DND-41 (cell line): ENCODE data around the gene SPANXD.

Experiments used
- ATAC-seq: fragments of 200-7000 bp; cut with Tn5 transposase; 3 replicates; pipeline ENCODE4 v1.9.1; 2021; ENCODE audit warnings: low read depth; ENCODE audit not compliant: insufficient read depth
- DNase-seq: peaks from one replicate; pipeline ENCODE4 v3.0.0-alpha.2; 2020
- H2AFZ ChIP-seq: 2 replicates; pipeline ENCODE4 v1.6.0; 2012; ENCODE audit warnings: low read depth, low read length
- H3K27ac ChIP-seq: 2 replicates; pipeline ENCODE4 v1.5.1; 2012; ENCODE audit warnings: low read length, inconsistent platforms
- H3K27me3 ChIP-seq: fragments of 200-600 bp; sonication (generic); 2 replicates; pipeline ENCODE4 v1.6.0; 2012; ENCODE audit warnings: low read length, mild to moderate bottlenecking, inconsistent platforms; ENCODE audit not compliant: insufficient read depth, poor library complexity
- H3K36me3 ChIP-seq: 2 replicates; pipeline ENCODE4 v1.5.1; 2012; ENCODE audit warnings: low read length, inconsistent platforms; ENCODE audit not compliant: insufficient read depth
- H3K4me1 ChIP-seq: 2 replicates; pipeline ENCODE4 v1.5.1; 2012; ENCODE audit warnings: mild to moderate bottlenecking, low read length; ENCODE audit not compliant: insufficient read depth
- H3K4me2 ChIP-seq: 2 replicates; pipeline ENCODE4 v1.6.0; 2012; ENCODE audit warnings: mild to moderate bottlenecking, moderate library complexity, low read length, inconsistent platforms; ENCODE audit not compliant: insufficient read depth
- H3K4me3 ChIP-seq, 2 experiments: fragments of 200-600 bp in 1 of 2; shearing (Covaris generic) in 1 of 2; 2 replicates each; pipeline ENCODE4 v1.5.1; 2012 to 2016; ENCODE audit warnings: inconsistent platforms in 2 of 2, low read length in 2 of 2, mild to moderate bottlenecking in 2 of 2, low read depth in 1 of 2, moderate library complexity in 1 of 2
- H3K79me2 ChIP-seq: 2 replicates; pipeline ENCODE4 v1.6.0; 2012; ENCODE audit warnings: low read length, inconsistent platforms; ENCODE audit not compliant: insufficient read depth
- H3K9ac ChIP-seq: 2 replicates; pipeline ENCODE4 v1.6.0; 2012; ENCODE audit warnings: low read depth, mild to moderate bottlenecking, inconsistent platforms, low read length, moderate library complexity
- H3K9me3 ChIP-seq: 2 replicates; pipeline ENCODE4 v1.5.1; 2012; ENCODE audit warnings: low read length, moderate library complexity, mild to moderate bottlenecking, inconsistent platforms; ENCODE audit not compliant: insufficient read depth, severe bottlenecking
- H4K20me1 ChIP-seq: 2 replicates; pipeline ENCODE4 v1.6.0; 2012; ENCODE audit warnings: low read length; ENCODE audit not compliant: insufficient read depth
- EZH2 ChIP-seq: IDR thresholded peaks from 3 replicates; pipeline ENCODE4 v1.6.1; 2012; ENCODE audit warnings: borderline replicate concordance, low read depth, mild to moderate bottlenecking, moderate library complexity, low read length, inconsistent platforms; ENCODE audit not compliant: severe bottlenecking
- TF ChIP-seq, protein P1 (sequence below): IDR thresholded peaks from 2 replicates; pipeline ENCODE4 v1.5.1; 2012; ENCODE audit warnings: borderline replicate concordance, low read length, moderate library complexity, mild to moderate bottlenecking; ENCODE audit not compliant: poor library complexity, severe bottlenecking; ENCODE audit errors: extremely low read depth

SPANXD gene

DNA sequence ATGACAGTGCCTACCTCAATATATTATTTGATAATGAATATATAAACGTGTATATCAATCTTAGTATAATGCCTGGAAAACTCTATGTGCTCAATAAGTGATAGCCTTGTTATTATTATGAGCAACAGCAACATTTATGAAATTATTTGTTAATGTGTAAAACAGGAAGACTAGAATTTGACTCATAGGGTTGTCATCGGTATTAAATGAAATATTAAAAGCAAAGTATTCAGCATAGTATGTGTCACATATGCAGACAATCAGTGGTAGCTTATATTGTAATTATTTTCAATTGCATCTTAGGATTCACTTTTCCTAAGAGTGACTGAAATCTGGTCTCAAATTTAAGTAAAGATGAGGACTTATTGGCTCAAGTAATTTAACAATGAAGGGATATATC is 24.6 kb downstream of the SPANXD start:
- Histone ChIP-seq H3K4me1 (no peaks in the 10 kb centered on the region), H3K4me3 (no peak overlapping the region), H3K79me2 (no peaks in the 10 kb centered on the region), H3K9me3 (no peaks in the 10 kb centered on the region), H2AFZ (no peak overlapping the region), H4K20me1 (no peaks in the 10 kb centered on the region), H3K9ac (no peak overlapping the region), H3K27me3 (no peaks in the 10 kb centered on the region), H3K36me3 (no peaks in the 10 kb centered on the region), H3K4me2 (no peak overlapping the region), H3K27ac (no peak overlapping the region)
- TF ChIP-seq EZH2, result no peak
- TF ChIP-seq, protein P1, sequence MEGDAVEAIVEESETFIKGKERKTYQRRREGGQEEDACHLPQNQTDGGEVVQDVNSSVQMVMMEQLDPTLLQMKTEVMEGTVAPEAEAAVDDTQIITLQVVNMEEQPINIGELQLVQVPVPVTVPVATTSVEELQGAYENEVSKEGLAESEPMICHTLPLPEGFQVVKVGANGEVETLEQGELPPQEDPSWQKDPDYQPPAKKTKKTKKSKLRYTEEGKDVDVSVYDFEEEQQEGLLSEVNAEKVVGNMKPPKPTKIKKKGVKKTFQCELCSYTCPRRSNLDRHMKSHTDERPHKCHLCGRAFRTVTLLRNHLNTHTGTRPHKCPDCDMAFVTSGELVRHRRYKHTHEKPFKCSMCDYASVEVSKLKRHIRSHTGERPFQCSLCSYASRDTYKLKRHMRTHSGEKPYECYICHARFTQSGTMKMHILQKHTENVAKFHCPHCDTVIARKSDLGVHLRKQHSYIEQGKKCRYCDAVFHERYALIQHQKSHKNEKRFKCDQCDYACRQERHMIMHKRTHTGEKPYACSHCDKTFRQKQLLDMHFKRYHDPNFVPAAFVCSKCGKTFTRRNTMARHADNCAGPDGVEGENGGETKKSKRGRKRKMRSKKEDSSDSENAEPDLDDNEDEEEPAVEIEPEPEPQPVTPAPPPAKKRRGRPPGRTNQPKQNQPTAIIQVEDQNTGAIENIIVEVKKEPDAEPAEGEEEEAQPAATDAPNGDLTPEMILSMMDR, result no peak
- DNase-seq (no peak), ATAC-seq (no peak)

DNA sequence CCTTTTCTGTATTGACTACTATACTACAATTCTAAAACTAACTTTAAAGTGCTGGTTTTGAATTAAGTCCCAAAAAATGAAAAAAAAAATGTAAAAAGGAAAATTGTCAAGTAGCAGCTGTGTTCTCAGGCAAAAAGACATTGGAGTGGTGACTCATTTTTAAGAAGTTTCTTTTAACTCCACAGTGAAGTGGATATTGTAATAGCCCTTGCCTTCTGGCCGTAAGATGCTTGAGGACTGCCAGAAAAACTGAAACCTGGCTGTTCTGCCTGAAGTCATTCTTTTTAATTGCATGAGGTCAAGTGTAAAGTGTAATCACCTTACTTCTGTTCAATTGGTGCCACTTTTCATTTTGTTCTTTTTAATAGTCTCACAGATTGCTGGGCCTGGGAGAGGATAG is 28.9 kb downstream of the SPANXD start:
- no peak for TF ChIP-seq EZH2
- Histone ChIP-seq H3K4me3 (no peak overlapping the region), H4K20me1 (no peaks in the 10 kb centered on the region), H2AFZ (no peak overlapping the region), H3K79me2 (no peaks in the 10 kb centered on the region), H3K36me3 (no peaks in the 10 kb centered on the region), H3K27ac (no peak overlapping the region), H3K4me2 (no peak overlapping the region), H3K4me1 (no peaks in the 10 kb centered on the region), H3K9me3 (no peaks in the 10 kb centered on the region), H3K27me3 (no peaks in the 10 kb centered on the region), H3K9ac (no peak overlapping the region)
- ATAC-seq (no peak), DNase-seq (no peak)

DNA sequence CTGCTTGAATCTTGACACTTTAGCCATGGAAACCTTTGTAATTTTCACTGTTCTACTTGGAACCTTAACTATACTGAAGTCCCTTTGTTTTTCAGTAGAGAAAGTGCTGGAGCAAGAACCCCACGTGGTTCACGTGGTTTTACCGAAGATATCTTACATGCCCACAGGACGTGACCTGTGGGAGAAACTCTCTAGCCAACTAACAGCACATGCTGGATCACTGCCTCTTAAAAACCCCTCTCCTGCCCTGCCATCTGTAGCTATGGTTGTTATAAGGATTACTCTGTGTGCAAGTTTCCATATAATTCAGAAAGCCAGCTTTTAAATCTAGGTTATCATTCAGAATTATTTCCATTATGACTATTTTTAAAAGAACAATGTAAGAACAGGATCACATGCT is 30.2 kb downstream of the SPANXD start:
- Histone ChIP-seq H3K9me3 (no peaks in the 10 kb centered on the region), H3K27me3 (no peaks in the 10 kb centered on the region), H3K4me2 (no peak overlapping the region), H3K9ac (no peak overlapping the region), H3K27ac (no peak overlapping the region), H4K20me1 (no peaks in the 10 kb centered on the region), H3K4me3 (no peak overlapping the region), H3K36me3 (no peaks in the 10 kb centered on the region), H2AFZ (no peak overlapping the region), H3K4me1 (no peaks in the 10 kb centered on the region), H3K79me2 (no peaks in the 10 kb centered on the region)
- no peak for ATAC-seq
- TF ChIP-seq EZH2, result no peak
- TF ChIP-seq, protein P1, result no peak
- DNase-seq, result no peak

DNA sequence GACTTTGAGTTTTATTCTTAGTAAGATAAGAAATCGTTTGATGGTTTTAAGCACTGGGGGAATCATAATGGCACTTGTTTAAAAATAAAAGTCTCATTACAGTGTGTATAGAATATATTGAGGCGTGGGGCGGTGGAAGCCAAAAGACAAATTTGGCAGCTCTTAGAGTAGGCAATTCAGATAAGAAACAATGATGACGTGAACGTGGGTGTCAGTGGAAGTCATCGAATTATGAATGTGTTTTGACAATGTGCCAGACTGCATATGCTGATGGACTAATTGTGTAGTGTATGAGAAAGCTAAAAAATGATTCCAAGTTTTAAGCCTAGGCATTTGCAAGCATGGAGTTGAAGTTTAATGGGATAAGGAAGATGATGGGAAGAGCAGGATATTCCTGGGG is 35.8 kb downstream of the SPANXD start:
- TF ChIP-seq, protein P1, result no peak
- no peak for TF ChIP-seq EZH2
- no peak overlapping the region for H3K27ac ChIP-seq
- no peaks in the 10 kb centered on the region for H3K79me2 ChIP-seq

More for the DNA sequence above, 35.8 kb downstream of the SPANXD start:
- no peaks in the 10 kb centered on the region for H3K9me3 ChIP-seq
- no peak overlapping the region for H3K4me3 ChIP-seq
- H4K20me1 ChIP-seq, result no peaks in the 10 kb centered on the region
- no peak overlapping the region for H2AFZ ChIP-seq
- H3K4me2 ChIP-seq, result no peak overlapping the region
- no peak for ATAC-seq
- DNase-seq, result no peak
- H3K27me3 ChIP-seq, result no peaks in the 10 kb centered on the region
- H3K36me3 ChIP-seq, result no peaks in the 10 kb centered on the region
- H3K9ac ChIP-seq, result no peak overlapping the region
- no peaks in the 10 kb centered on the region for H3K4me1 ChIP-seq
